Endothelial cell of umbilical vein (primary cell): ENCODE data around the gene IPO9. TPM values are rescaled to one million over a fixed set of nuclear protein-coding genes. Genes with fewer than 3 reads are reported as not detected.

ENCODE experiments used
- BruUV-seq: library from RNA; stranded (reverse); fragments of 400-500 nt; replicated peaks from 2 replicates; lab custom pipeline; 2021; lab: Mats Ljungman, UMichigan
- CTCF ChIA-PET: fragments of 300-600, 350-600 bp; sonication (Branson Sonifier 250); formaldehyde crosslinking; loops from one replicate; lab custom pipeline; 2021; ENCODE audit warnings: antibody characterized with exemption, inconsistent platforms; lab: Charles Lee
- POLR2A ChIA-PET: fragments of 300-600, 350-600 bp; sonication (Branson Sonifier 250); formaldehyde crosslinking; loops from one replicate; lab custom pipeline; 2021; ENCODE audit warnings: antibody characterized with exemption, inconsistent platforms; lab: Charles Lee
- DNase-seq: peaks from one replicate; pipeline ENCODE4 v3.0.0-alpha.2; 2011; ENCODE audit warnings: low read depth, low spot score
- FAIRE-seq: peaks from 2 replicates; lab custom pipeline; 2011; peaks lifted over from hg19 to GRCh38; lab: Jason Lieb, UNC
- H2AFZ ChIP-seq: 2 replicates; pipeline ENCODE4 v1.6.0; 2012; ENCODE audit warnings: low read depth, low read length, control low read depth, inconsistent platforms
- H3K27ac ChIP-seq: 2 replicates; pipeline ENCODE4 v1.5.1; 2011; ENCODE audit warnings: low read depth, mild to moderate bottlenecking, control low read depth, low read length, moderate library complexity; ENCODE audit not compliant: insufficient read depth
- H3K27me3 ChIP-seq, 2 experiments: 2 replicates each; pipeline versions ENCODE4 v1.6.0 to v1.6.1; 2011; ENCODE audit warnings: low read length in 2 of 2, mixed read lengths in 1 of 2; ENCODE audit not compliant: control insufficient read depth in 2 of 2, insufficient read depth in 2 of 2
- H3K36me3 ChIP-seq, 2 experiments: 2 replicates in 1 of 2; 3 replicates in 1 of 2; pipeline ENCODE4 v1.5.1; 2011; ENCODE audit warnings: low read length in 2 of 2, mild to moderate bottlenecking in 1 of 2, moderate library complexity in 1 of 2; ENCODE audit not compliant: control insufficient read depth in 2 of 2, insufficient read depth in 2 of 2; ENCODE audit errors: extremely low read depth in 1 of 2
- H3K4me1 ChIP-seq: 3 replicates; pipeline ENCODE4 v1.5.1; 2011; ENCODE audit warnings: mild to moderate bottlenecking, low read length; ENCODE audit not compliant: control insufficient read depth, insufficient read depth; ENCODE audit errors: extremely low read depth
- H3K4me2 ChIP-seq: 2 replicates; pipeline ENCODE4 v1.6.1; 2011; ENCODE audit warnings: low read length, control low read depth, mixed read lengths; ENCODE audit not compliant: insufficient read depth
- H3K4me3 ChIP-seq, 3 experiments: fragments of 200-600 bp in 1 of 3; sonication (generic), shearing (Covaris generic) in 1 of 3; replicated peaks in 1 of 3; 2 replicates each; pipeline ENCODE4 v1.5.1; 2011 to 2016; ENCODE audit warnings: control low read depth in 3 of 3, low read length in 3 of 3, mild to moderate bottlenecking in 2 of 3, inconsistent platforms in 1 of 3, low read depth in 1 of 3, moderate library complexity in 1 of 3; ENCODE audit not compliant: insufficient read depth in 1 of 3
- H3K79me2 ChIP-seq: 2 replicates; pipeline ENCODE4 v1.6.0; 2012; ENCODE audit warnings: low read length, inconsistent platforms; ENCODE audit not compliant: control insufficient read depth, insufficient read depth
- H3K9ac ChIP-seq: replicated peaks from 2 replicates; pipeline ENCODE3; 2011; ENCODE audit warnings: low read length, control low read depth; ENCODE audit not compliant: insufficient read depth; ENCODE audit errors: extremely low read depth
- H3K9me1 ChIP-seq: replicated peaks from 3 replicates; pipeline ENCODE4 v1.6.0; 2011; ENCODE audit warnings: mild to moderate bottlenecking, low read length; ENCODE audit not compliant: control insufficient read depth, insufficient read depth; ENCODE audit errors: extremely low read depth
- H3K9me3 ChIP-seq: replicated peaks from 2 replicates; pipeline ENCODE4 v1.5.1; 2012; ENCODE audit warnings: low read length, inconsistent platforms; ENCODE audit not compliant: control insufficient read depth, insufficient read depth
- H4K20me1 ChIP-seq: replicated peaks from 2 replicates; pipeline ENCODE3; 2011; ENCODE audit warnings: mild to moderate bottlenecking, low read length; ENCODE audit not compliant: control insufficient read depth, insufficient read depth; ENCODE audit errors: extremely low read depth
- EZH2 ChIP-seq: IDR thresholded peaks from 2 replicates; pipeline ENCODE4 v1.6.1; 2012; ENCODE audit warnings: borderline replicate concordance, low read depth, mild to moderate bottlenecking, moderate library complexity, low read length, inconsistent platforms; ENCODE audit not compliant: severe bottlenecking
- FOS ChIP-seq: IDR thresholded peaks from 2 replicates; pipeline ENCODE4 v1.6.1; 2011; ENCODE audit warnings: mild to moderate bottlenecking, low read length, moderate library complexity, borderline replicate concordance; ENCODE audit not compliant: insufficient read depth
- GATA2 ChIP-seq: IDR thresholded peaks from 2 replicates; pipeline ENCODE4 v1.7.0; 2011; ENCODE audit warnings: low read depth, mild to moderate bottlenecking, moderate library complexity, mixed read lengths, low read length; ENCODE audit not compliant: insufficient read length, insufficient read depth
- JUN ChIP-seq: IDR thresholded peaks from 2 replicates; pipeline ENCODE4 v1.6.1; 2011; ENCODE audit warnings: borderline replicate concordance, low read depth; ENCODE audit not compliant: insufficient read length, insufficient read depth
- MYC ChIP-seq: IDR thresholded peaks from one replicate; pipeline ENCODE4 v1.6.1; 2011; ENCODE audit warnings: mild to moderate bottlenecking, low read depth, low read length
- POLR2A ChIP-seq: IDR thresholded peaks from 2 replicates; pipeline ENCODE4 v1.6.1; 2012; ENCODE audit warnings: low read depth, mild to moderate bottlenecking, control low read depth, low read length
- POLR2AphosphoS5 ChIP-seq: IDR thresholded peaks from 2 replicates; pipeline ENCODE4 v1.6.1; 2012; ENCODE audit warnings: low read depth, mild to moderate bottlenecking, control low read depth, low read length, moderate library complexity; ENCODE audit not compliant: insufficient read depth
- dilution Hi-C: fragments of 300-500 bp; cut with MboI; formaldehyde crosslinking; loops from one replicate; pipeline ENCODE4 v1.15.0; 2019; ENCODE audit warnings: low sequenced_read_pairs; ENCODE audit not compliant: extremely low pct_ligation_motif_present
- intact Hi-C: fragments of 100-400 bp; cut with micrococcal nuclease; formaldehyde crosslinking; loops from one replicate; pipeline ENCODE4 v1.10.0; 2022
- polyA plus RNA-seq, 4 experiments: library from polyadenylated mRNA; depleted of rRNA in 3 of 4; stranded (reverse) in 3 of 4; unstranded in 1 of 4; fragments of >200 nt; gene quantifications; 2 replicates each; pipeline versions ENCODE4 v1.2.1 to v1.2.3, GENCODE V29; 2011 to 2012; ENCODE audit warnings: missing spikeins in 1 of 4
- total RNA-seq: library from RNA; stranded (reverse); gene quantifications from 2 replicates; pipeline ENCODE4 v1.2.3, GENCODE V29; 2021
- TF ChIP-seq, protein P1 (sequence below): IDR thresholded peaks from 2 replicates; pipeline ENCODE4 v1.6.1; 2011; ENCODE audit not compliant: insufficient read depth, insufficient read length
- TF ChIP-seq, protein P2 (sequence below), 2 donors: IDR thresholded peaks; 1 replicate in 1 of 2; 2 replicates in 1 of 2; pipeline ENCODE4 v1.5.1; 2011; ENCODE audit warnings: low read length in 2 of 2, mild to moderate bottlenecking in 2 of 2, moderate library complexity in 2 of 2, control low read depth in 1 of 2, inconsistent platforms in 1 of 2, low read depth in 1 of 2; ENCODE audit not compliant: insufficient read depth in 1 of 2; ENCODE audit errors: extremely low read depth in 1 of 2

The IPO9 gene
- total and polyA plus RNA-seq, 2 donors (not counting 3 experiments of a cell fraction or from before 2014, with no cell fraction given) = 53.4 to 104 TPM

DNA sequence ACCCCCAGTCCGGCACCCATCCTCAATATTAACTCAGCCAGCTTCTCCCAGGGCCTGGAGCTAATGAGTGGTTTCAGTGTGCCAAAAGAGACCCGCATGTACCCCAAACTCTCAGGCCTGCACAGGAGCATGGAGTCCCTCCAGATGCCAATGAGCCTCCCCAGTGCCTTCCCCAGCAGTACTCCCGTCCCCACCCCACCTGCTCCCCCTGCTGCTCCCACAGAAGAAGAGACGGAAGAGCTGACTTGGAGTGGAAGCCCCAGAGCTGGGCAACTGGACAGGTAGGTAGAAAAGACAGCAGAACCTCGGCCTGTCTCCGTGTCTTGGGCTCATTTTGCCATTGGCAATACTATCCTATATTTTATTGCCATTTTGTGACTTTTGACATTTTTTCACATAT, 45.4 kb upstream of the IPO9 start:
- peaks cover 16% of the 10 kb centered on the region for H3K79me2 ChIP-seq
- no peaks in the 10 kb centered on the region for H4K20me1 ChIP-seq
- CTCF ChIA-PET = interaction anchor here (2.0 to 20.2 kb wide), 2 partner anchors 9 to 71 kb away, joined by 13 to 970 read pairs; no protein-coding TSS in a partner anchor
- H3K4me2 ChIP-seq = no peak overlapping the region
- no peak overlapping the region for H3K4me3 ChIP-seq
- no peak overlapping the region for H3K9ac ChIP-seq
- DNase-seq (no peak), FAIRE-seq (no peak)
- intact Hi-C loops (no loop called here), dilution Hi-C loops (no loop called here)
- POLR2A ChIA-PET = no interaction called here
- BruUV-seq = no TSS peak
- H3K27me3 ChIP-seq = no peaks in the 10 kb centered on the region
- H3K9me3 ChIP-seq = no peaks in the 10 kb centered on the region
- TF ChIP-seq FOS = no peak
- TF ChIP-seq, protein P1, sequence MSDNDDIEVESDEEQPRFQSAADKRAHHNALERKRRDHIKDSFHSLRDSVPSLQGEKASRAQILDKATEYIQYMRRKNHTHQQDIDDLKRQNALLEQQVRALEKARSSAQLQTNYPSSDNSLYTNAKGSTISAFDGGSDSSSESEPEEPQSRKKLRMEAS = no peak
- H2AFZ ChIP-seq = no peak overlapping the region
- H3K9me1 ChIP-seq = no peaks in the 10 kb centered on the region
- peaks cover 24% of the 10 kb centered on the region for H3K4me1 ChIP-seq
- H3K27ac ChIP-seq = no peak overlapping the region
- peaks cover 31 to 38% of the 10 kb centered on the region in 2 experiments for H3K36me3 ChIP-seq

DNA sequence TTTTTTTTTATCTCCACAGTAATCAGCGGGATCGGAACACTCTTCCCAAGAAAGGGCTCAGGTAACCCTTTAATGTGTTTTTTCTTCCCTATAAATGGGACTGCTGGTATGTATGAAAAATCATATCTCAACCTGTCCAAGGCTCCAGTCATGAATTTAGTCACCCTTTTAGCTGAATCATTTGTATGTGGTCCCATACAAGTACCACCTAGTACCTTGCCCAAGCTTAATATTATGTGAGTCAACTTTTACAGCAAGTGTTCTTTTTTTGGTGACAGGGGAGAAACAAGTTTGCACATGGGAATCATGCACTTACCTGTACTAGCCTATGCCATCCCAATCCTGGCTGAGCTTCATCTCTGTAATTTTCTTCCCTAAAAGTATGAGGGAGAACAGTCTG, 43.7 kb upstream of the IPO9 start:
- BruUV-seq = no TSS peak
- H4K20me1 ChIP-seq = no peaks in the 10 kb centered on the region
- dilution Hi-C loops = no loop called here
- FAIRE-seq = no peak
- no peaks in the 10 kb centered on the region for H3K9me3 ChIP-seq
- ChIA-PET POLR2A (interaction anchor here (0.9 kb wide), 1 partner anchor 42 kb away, joined by 4 read pairs; no protein-coding TSS in a partner anchor), CTCF (interaction anchor here (1.1 to 20.2 kb wide), 4 partner anchors 15 to 187 kb away, joined by 3 to 970 read pairs (median 3); no protein-coding TSS in a partner anchor)
- no peak overlapping the region for H2AFZ ChIP-seq
- TF ChIP-seq GATA2 (no peak), EZH2 (no peak), POLR2A (no peak), MYC (no peak), FOS (no peak), JUN (no peak), POLR2AphosphoS5 (no peak)
- TF ChIP-seq, protein P2, sequence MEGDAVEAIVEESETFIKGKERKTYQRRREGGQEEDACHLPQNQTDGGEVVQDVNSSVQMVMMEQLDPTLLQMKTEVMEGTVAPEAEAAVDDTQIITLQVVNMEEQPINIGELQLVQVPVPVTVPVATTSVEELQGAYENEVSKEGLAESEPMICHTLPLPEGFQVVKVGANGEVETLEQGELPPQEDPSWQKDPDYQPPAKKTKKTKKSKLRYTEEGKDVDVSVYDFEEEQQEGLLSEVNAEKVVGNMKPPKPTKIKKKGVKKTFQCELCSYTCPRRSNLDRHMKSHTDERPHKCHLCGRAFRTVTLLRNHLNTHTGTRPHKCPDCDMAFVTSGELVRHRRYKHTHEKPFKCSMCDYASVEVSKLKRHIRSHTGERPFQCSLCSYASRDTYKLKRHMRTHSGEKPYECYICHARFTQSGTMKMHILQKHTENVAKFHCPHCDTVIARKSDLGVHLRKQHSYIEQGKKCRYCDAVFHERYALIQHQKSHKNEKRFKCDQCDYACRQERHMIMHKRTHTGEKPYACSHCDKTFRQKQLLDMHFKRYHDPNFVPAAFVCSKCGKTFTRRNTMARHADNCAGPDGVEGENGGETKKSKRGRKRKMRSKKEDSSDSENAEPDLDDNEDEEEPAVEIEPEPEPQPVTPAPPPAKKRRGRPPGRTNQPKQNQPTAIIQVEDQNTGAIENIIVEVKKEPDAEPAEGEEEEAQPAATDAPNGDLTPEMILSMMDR (IDR thresholded peaks at IDR 0.05; ENCODE audit: extremely low read depth in 1 of 2, insufficient read depth in 1 of 2, low read depth in 1 of 2, low read length in 2 of 2) = no peak
- TF ChIP-seq, protein P1 = no peak
- H3K27ac ChIP-seq = no peak overlapping the region
- no peak overlapping the region for H3K4me2 ChIP-seq
- peaks cover 37% of the 10 kb centered on the region for H3K4me1 ChIP-seq
- no peak for DNase-seq
- intact Hi-C loops = no loop called here
- H3K9me1 ChIP-seq = no peaks in the 10 kb centered on the region
- no peak overlapping the region for H3K4me3 ChIP-seq
- H3K9ac ChIP-seq = no peak overlapping the region
- peaks cover 31 to 43% of the 10 kb centered on the region in 2 experiments for H3K36me3 ChIP-seq
- peaks cover 10% of the 10 kb centered on the region for H3K79me2 ChIP-seq
- H3K27me3 ChIP-seq = no peaks in the 10 kb centered on the region
